ENCODE results near the gene PRKCB.
"Not testable (repeated sequence)": the region's sequence is repeated elsewhere in the genome, so short reads cannot be mapped to it uniquely, and the experiment has no call there.

PRKCB gene

DNA sequence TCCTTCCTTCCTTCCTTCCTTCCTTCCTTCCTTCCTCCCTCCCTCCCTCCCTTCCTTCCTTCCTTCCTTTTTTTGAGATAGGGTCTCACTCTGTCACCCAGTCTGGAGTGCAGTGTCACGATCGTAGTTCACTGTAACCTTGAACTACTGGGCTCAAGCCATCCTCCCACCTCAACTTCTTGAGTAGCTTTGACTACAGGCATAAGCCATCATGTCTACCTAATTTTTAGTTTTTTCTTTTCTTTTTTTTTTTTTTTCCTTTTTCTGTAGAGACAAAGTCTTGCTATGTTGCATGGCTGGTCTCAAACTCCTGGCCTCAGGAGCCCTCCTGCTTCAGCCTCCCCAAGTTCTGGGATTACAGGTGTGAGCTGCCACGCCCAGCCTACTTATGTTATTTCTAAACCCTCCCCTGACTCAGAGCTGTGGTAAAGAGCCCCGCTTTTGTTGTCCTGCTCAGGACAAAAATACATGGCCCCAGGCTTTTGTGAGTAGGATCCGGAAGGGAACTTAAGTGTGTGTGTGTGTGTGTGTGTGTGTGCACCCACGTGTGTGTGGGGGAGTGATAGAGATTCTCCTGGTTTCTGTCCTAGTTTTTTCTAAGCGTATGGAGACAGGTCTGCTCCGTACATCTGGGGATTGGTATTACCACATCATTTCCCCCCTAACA, 67.1 kb downstream of the PRKCB start:
- no peak for DNase-seq (ENCODE audit: low read depth, low spot score)

DNA sequence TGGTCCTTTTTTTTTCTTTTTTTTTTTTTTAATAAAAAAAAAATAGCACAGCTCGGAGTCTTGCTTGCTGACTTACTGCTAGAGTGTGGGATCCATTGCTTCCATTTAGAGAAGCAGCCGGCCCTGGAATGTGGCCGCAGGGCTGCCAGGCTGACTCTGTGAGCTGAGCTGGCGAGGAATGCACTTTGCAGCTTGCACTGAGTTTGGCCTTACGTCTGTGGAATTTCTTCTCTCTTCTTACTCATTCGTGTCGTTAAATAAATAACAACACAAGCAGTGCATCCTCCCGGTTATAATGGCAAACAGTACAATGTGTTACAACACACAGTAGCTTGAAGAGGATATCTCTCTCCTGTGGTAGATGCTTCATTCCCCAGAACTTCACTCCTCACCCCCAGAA, 69.2 kb downstream of the PRKCB start:
- DNase-seq (ENCODE audit: low read depth, low spot score): no peak

DNA sequence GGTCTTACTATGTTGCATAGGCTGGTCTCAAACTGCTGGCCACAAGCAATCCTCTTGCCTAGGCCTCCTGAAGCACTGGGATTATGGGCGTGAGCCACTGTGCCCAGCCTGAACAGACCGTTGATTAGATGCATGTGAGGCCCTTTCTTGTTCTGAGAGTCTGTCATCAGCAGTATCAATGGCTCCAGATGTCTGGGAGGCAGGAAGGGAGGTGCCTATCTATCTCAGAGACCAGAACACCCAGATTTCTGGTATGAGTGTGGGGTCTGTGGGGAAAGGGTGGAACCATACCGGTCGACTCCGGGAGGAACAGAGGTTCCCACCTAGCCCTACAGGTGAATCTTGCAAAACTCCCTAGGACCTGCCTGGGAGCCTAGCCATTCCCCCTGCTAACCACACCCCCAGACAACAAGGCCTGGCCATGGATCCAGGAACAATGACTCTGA, 71.7 kb downstream of the PRKCB start:
- DNase-seq (ENCODE audit: low read depth, low spot score): no peak

DNA sequence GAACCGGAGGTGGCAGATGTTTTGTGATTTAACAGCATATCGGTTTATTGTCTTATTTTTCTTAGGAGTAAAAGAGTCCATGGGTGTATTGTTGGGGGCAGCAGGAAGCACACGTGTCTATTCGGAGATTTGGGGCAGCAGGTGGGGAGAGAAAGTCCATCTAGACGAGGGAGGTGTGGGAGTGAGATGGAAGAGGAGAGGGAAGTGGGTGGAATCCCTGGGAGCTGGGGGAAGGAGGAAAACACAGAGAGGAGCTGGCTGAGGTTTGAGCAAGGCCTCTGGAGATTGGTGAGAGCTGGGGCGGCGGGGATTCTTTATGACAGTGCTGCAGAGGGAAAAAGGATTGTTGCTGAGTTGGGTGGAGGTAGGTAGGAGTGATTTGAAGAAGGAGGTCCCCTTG, 72.1 kb downstream of the PRKCB start:
- no peak for DNase-seq (ENCODE audit: low read depth, low spot score)

DNA sequence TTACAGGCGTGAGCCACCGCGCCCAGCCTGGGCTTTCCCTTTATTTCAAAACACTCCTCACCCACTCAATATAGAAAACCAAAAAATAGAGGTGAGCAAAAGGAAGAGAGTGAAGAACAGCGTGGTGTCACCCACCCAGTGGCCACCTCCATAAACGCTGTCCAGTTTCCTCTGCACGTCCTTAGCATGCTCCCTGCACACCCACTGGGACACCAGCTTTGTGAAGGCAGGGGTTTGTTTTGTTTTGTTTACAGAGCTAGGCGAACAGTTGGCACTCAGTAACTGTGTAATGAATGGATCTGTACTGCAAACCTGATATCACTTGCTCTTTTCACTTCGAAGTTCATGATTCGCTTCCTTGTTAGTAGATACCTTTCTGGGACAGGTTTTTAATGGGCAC, 73.0 kb downstream of the PRKCB start:
- no peak for DNase-seq (ENCODE audit: low read depth, low spot score)

DNA sequence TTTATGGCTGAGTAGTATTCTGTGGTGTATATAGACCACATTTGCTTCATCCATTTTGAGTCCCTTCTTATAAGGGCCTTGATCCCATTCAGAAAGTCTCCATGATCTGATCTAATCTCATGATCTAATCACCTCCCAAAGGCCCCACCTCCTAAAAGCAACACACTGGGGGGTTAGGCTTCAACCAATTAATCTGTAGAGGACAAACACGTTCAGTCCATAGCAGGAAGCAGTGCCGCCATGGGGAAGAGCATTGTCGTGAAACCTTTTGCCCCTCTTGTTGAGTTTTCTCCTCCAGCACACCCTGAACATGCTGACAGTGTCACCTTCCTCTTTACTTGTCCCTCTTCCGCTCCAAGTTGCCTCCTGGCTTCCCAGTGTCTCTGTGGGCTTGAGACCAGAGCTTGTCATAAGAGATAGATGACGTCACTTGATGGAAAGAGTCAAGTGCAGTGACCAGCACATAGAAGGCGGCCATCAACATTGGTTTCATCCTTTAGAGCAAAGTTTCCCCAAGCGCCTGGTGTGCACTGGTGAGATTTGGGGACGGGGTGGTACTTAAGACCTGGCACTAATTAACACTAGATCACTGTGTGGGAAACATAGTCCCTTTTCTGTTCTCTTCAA, 74.1 kb downstream of the PRKCB start:
- no peak for DNase-seq (ENCODE audit: low read depth, low spot score)

DNA sequence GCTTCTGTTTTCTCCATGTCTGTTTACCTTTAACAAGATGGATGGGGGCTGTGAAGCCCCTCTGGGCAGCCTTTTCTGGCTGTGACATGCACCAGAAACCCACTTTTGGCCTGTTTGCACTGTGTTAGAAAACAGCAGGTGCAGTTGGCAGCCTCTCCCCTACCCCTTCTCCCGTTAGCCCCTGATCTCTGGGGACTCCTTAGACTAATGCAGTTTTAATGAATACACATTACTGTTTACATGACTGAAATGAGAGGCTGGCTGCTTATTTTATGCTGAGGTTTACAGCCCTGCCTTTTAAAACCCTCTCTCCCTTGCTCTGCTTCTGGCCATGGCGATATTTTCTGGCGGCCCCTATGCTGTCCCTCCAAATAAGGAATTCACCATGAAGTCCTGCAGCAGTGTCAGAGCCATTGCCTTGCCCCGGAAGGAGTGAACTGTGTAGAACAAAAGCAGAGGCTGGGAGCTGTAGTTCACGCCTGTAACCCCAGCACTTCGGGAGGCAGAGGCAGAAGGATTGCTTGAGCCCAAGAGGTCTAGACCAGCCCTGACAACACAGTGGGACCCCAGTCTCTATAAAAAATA, 79.3 kb downstream of the PRKCB start:
- DNase-seq (ENCODE audit: low read depth, low spot score): no peak

DNA sequence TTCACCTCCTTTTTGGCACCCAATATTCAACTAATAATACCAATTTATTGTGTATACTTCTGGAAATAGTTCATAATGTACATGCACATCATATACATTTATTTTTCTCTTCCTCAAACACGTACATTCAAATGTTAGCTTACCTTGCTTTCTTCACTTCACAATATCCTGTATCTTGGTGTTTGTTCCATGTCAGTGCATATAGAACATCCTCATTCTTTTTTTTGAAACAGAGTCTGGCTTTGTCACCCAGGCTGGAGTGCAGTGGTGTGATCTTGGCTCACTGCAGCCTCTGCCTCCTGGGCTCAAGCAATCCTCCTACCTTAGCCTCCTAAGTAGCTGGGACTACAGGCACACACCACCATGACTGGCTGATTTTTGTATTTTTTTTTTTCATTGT, 80.8 kb downstream of the PRKCB start:
- DNase-seq (ENCODE audit: low read depth, low spot score): not testable (repeated sequence)

DNA sequence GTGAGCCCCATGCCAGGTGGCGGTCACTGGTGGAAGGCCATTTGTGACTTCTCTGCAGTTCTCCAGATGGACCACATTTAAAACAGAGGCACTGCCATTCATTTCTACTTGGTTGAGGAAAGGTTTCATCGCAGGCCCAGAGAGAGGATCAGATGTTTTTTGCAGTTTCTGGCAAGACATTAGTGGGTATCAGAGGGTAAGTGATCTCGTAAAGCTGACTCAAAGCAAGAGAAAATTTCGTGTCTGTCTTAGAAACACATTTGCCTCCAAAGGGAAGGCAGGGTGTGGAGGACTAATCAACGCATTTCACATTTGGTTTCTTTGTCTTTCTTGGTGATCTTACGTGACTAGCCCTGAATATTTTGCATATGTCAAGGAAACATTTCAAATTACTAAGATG, 81.8 kb downstream of the PRKCB start:
- DNase-seq (ENCODE audit: low read depth, low spot score): no peak

DNA sequence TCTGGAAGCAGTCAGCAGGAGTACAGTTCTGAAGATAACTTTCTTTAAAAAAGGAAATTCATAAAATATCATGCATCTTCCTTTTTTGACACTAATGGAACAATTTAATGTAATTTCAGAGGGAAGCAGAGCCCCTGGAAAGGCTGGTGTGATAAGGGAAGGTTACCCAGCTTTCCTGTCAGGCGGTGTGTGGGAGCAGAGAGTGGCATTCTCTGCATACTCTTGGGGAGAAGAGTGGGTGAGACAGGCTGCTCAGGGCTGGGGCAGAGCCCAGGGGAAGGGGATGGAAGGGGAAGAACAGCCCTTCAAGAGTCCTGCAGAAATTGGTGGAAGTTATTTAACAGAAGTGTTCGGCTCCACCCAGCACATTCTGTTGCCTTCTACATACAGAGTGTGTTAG, 84.7 kb downstream of the PRKCB start:
- no peak for DNase-seq (ENCODE audit: low read depth, low spot score)

DNA sequence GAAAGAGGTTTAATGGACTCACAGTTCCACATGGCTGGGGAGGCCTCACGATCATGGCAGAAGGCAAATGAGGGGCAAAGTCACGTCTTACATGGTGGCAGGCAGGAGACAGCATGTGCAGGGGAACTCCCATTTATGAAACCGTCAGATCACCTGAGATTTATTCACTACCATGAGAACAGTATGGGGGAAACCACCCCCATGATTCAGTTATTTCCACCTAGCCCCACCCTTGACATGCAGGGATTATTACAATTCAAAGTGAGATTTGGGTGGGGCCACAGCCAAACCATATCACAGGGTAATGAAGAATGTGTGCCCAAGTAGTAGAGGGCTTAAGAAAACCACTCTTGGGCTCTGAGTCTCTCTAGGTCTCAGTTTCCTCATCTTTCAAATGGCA, 85.1 kb downstream of the PRKCB start:
- DNase-seq (ENCODE audit: low read depth, low spot score): no peak

DNA sequence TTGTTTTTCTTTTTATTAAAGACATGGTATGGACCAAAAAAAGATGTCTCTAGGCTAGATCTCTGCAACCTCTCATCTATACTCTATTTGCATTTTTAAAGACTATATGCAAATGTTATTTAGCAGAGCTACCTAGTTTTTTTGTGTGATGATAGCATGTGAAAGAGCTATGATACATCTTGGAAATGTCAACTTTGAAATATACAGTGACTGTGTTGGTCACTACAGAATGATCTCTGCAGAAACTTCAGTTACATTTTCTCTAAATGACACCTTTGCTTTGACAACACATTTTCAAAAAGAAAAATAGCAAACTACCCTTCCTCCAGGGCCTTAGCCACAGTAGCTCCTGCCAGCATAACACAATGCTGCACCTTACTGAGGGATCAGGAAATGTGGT, 86.6 kb downstream of the PRKCB start:
- DNase-seq (ENCODE audit: low read depth, low spot score): no peak

DNA sequence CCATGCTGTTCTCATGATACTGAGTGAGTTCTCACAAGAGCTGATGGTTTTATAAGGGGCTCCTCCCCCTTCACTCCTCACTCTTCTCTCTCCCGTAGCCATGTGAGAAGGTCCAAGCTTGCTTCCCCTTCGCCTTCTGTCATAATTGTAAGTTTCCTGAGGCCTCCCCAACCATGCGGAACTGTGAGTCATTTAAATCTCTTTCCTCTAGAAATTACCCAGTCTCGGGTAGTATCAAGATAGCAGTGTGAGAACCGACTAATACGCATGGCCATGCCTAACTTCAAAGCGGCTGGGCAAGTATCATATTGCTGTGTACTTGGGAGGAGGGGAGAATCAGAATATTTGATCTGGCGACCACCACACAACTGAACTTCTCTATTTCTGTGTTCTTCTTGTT, 88.3 kb downstream of the PRKCB start:
- no peak for DNase-seq (ENCODE audit: low read depth, low spot score)

DNA sequence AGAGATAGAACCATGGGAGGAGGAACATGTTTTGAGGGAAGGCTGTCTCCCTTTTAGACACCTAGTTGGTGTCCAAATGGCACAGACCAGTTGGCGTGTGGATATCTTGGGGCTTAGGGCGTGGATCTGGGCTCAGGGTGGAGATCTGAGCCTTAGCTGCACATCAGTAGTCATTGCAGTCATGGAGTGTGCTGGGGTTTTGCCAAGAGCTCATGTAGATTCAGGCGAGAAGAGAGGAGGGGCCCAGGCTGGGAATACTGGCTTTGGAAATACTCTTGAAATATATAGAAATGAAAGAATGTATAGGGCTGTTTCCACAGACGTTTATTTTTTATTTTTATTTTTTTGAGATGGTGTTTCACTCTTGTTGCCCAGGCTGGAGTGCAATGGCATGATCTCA, 92.0 kb downstream of the PRKCB start:
- DNase-seq (ENCODE audit: low read depth, low spot score): no peak

DNA sequence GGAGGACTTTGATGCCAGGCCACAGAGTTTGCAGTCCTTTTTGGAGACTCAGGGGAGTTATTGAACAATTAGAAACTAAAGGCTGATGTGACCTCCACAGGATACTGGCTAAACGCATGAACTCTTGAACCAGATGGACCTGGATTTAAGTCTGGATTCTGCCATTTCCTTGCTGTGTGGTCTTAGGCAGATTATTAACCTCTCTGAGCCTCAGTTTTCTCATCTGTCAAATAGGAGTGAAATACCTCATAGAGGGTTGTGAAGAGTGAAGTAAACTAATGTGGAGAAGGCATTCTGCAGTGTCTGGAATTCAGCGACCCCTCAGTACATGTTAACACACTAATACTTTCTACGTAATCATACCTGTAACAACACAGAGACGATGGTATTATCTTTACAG, 93.5 kb downstream of the PRKCB start:
- no peak for DNase-seq (ENCODE audit: low read depth, low spot score)

DNA sequence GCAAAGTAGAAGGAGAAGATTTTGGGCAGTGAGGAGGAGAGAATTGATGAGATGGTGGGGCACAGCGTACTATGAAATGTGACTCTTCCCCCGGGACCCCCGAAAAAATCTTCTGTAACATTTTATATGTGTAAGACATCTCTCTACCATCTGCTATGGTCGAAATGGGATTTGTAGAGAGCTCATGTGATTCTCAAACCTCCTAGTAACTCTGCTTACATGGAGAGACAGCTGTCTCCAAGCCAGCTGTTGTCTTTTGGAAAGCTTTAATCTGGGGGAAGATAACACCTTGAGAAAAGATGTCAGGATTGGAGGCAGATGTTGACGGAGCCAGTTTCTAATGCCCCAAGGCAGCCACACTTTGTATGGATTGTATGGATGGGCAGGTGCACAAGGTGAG, 94.1 kb downstream of the PRKCB start:
- no peak for DNase-seq (ENCODE audit: low read depth, low spot score)

DNA sequence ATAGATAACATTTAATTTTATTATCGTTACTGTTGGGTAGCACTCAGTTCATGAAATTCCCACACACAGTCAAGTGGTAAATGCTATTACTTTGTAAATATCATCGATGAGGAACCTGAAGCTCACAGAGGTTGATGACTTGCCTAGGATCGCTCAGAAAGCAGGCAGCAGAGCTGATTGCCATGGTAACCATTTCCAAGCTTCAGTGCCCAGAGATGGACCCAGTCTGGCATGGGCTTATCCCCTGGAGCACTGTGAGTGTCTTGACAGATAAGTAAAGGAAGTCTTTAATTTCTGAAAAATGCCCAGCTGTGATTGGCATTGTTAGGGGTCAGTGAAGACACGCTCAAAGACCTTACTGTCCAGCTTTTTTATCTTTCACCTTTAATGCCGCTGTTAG, 95.0 kb downstream of the PRKCB start:
- no peak for DNase-seq (ENCODE audit: low read depth, low spot score)

DNA sequence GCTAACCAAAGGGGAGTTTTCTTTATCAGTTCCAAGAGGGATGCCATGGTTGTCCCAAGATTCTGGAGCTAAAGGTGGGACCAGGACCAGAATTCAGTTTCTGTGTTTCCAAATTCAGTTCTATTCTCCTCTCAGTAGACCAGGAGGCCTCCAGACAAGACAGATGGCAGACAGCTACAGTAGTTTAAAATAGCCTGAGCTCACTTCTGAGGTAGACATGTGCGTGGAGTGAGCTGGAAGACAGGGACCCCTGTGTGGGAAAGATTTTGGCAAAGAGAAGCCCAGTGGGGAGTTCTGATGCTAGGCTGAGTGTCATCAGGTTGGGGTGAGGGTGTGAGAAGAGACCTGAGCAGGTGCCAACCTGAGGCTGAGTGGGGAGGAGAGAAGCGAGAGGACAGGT, 95.4 kb downstream of the PRKCB start:
- no peak for DNase-seq (ENCODE audit: low read depth, low spot score)

DNA sequence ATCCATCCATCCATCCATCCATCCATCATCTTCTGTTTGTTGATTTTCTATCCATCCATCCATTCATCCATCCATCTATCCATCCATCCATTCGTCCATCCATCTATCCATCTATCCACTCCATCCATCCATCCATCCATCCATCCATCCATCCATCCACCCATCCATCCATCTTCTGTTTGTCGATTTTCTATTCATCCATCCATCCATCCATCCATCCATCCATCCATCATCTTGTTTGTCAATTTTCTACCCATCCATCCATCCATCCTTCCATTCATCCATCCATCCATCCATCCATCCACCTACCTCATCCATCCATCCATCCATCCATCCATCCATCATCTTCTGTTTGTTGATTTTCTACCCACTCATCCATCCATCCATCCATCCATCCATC, 97.9 kb downstream of the PRKCB start:
- DNase-seq (ENCODE audit: low read depth, low spot score): not testable (repeated sequence)

DNA sequence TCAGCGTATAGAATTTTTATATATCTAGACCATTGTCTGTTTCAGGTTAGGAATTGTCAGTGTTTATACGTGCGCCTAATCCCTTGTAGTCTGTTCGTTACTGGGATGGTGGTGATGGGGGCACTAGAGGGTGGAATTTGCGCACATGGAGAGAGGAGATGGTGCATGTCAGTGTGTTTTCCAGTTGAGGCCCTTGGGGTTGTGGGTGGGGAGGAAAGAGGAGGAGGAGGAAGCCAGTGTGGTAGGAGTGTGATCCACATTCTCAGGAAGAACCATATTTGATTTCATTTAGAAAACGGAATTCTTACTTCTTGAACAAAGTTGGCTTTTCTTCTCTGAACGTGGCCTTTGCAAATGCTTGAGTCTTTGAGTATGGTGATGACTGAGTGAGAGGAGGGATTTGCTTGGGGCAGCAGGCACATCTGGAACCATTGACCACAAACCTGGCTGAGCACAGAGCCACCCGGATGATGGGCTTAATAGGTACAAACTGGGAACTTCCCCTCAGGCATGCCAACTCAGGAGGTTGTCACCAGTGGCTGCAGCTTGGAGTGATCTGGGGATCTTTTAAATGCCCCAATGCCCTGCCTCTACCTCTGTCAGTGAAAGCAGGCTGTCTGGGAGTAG, 98.9 kb downstream of the PRKCB start:
- DNase-seq (ENCODE audit: low read depth, low spot score): no peak

DNA sequence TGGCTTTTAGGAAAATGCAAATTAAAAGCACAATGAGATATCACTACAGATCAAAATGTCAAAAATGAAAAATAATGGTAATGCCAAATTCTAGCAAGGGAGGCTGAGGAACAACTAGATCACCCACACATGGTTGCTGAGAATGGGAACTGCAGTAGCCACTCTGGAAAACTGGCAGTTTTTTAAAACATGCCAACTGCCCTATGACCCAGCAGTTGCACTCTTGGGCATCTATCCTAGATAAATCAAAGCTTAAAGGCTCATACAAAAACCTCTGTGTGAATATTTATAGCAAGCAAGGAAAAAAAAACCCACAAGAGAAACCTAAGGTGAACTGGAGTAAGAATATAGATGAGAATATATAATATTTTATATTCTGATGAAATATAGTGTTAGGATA, 104.3 kb downstream of the PRKCB start:
- DNase-seq (ENCODE audit: low read depth, low spot score): no peak

DNA sequence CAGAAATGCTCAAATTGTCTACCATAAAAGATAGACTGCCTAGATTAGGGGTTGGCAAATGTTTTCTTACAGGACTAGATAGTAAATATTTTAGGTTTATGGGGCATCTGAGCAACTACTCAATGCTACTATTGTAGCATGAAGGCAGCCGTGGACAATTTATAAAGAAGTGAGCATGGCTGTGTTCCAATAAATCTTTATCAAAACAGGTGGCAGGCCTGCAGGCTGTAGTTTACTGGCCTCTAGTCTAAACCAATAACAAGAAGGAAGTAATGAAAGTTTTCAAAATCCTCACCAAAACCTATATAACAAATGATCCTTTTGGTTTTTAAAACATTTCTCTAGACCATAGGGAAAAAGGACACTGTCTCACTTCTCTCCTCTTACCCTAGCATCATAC, 105.2 kb downstream of the PRKCB start:
- no peak for DNase-seq (ENCODE audit: low read depth, low spot score)

DNA sequence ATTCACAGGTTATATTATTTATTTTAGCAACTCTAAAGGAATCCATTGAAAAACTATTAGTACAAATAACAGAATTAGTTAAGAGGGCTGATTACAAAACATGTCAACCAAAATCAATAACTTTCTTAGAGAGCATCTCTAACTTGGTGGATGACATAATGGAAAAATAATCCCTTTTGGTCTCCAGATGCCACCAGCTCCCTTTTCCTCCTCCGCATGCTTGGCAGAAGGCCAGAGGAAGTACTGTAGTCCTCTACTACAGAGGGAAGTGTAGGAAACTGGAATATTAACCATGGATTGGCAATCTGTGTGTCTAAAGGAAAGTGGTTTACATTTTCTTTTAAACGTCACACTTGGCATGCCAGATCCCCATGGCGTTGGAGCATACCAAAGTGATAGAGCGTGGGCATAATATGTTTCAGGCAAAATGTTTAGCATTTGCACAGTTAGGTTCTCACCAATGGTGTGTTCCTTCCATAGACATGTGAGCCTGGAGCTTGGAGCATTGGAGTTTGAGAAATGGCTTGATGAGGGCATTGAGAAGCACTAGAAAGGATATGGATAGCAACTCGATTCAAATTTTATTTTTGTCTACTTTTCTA, 106.3 kb downstream of the PRKCB start:
- DNase-seq (ENCODE audit: low read depth, low spot score): no peak

Data from smooth muscle cell of the brain vasculature (primary cell).